GM06990 (cell line): ENCODE measurements around the gene OTUD5.
"Not testable (repeated sequence)": the region's sequence is repeated elsewhere in the genome, so short reads cannot be mapped to it uniquely, and the experiment has no call there.

Experiments used
- DNase-seq: peaks from one replicate; pipeline ENCODE4 v3.0.0-alpha.2; 2011; ENCODE audit not compliant: insufficient read length; ENCODE audit errors: extremely low read depth
- H3K27me3 ChIP-seq: replicated peaks from 2 replicates; pipeline ENCODE4 v1.6.0; 2011; ENCODE audit warnings: low read length; ENCODE audit not compliant: control insufficient read depth, insufficient read depth
- H3K36me3 ChIP-seq: 2 replicates; pipeline ENCODE4 v1.5.1; 2011; ENCODE audit warnings: low read length; ENCODE audit not compliant: control insufficient read depth, insufficient read depth
- H3K4me3 ChIP-seq: replicated peaks from 2 replicates; pipeline ENCODE4 v1.5.1; 2011; ENCODE audit warnings: low read depth, mild to moderate bottlenecking, control low read depth, low read length
- CTCF ChIP-seq: IDR thresholded peaks from 2 replicates; pipeline ENCODE4 v1.5.1; 2011; ENCODE audit warnings: low read length, control low read depth, mild to moderate bottlenecking, inconsistent platforms; ENCODE audit not compliant: insufficient read depth, poor library complexity, severe bottlenecking

The OTUD5 gene

GRCh38 chrX:48989483-48989882 lies 32.1 kb upstream of the OTUD5 start:
- DNase-seq = no peak
- Histone ChIP-seq H3K4me3 (no peak overlapping the region), H3K27me3 (no peaks in the 10 kb centered on the region), H3K36me3 (peaks cover 12% of the 10 kb centered on the region)
- TF ChIP-seq CTCF = no peak

GRCh38 chrX:48983896-48984295 lies 26.5 kb upstream of the OTUD5 start:
- Histone ChIP-seq H3K36me3 (peaks cover 13% of the 10 kb centered on the region), H3K4me3 (no peak overlapping the region), H3K27me3 (no peaks in the 10 kb centered on the region)
- TF ChIP-seq CTCF = no peak
- DNase-seq = no peak

- H3K36me3 ChIP-seq = peaks cover 13% of the 10 kb centered on the region
- DNase-seq = no peak
- no peak overlapping the region for H3K4me3 ChIP-seq
- no peak for TF ChIP-seq CTCF
- no peaks in the 10 kb centered on the region for H3K27me3 ChIP-seq
Measured at GRCh38 chrX:48983081-48983480, 25.7 kb upstream of the OTUD5 start.

- TF ChIP-seq CTCF = no peak
- no peak for DNase-seq
- Histone ChIP-seq H3K27me3 (no peaks in the 10 kb centered on the region), H3K36me3 (peaks cover 13% of the 10 kb centered on the region), H3K4me3 (no peak overlapping the region)
Measured at GRCh38 chrX:48981178-48981577, 23.8 kb upstream of the OTUD5 start.

GRCh38 chrX:48980341-48980740 lies 22.9 kb upstream of the OTUD5 start:
- peaks cover 15% of the 10 kb centered on the region for H3K36me3 ChIP-seq
- H3K4me3 ChIP-seq, DNase-seq, H3K27me3 ChIP-seq: not testable (repeated sequence)

- H3K27me3 ChIP-seq = no peaks in the 10 kb centered on the region
- no peak for DNase-seq
- no peak for TF ChIP-seq CTCF
Measured at GRCh38 chrX:48978226-48978625, 20.8 kb upstream of the OTUD5 start.

More at GRCh38 chrX:48978226-48978625, 20.8 kb upstream of the OTUD5 start:
- no peak overlapping the region for H3K4me3 ChIP-seq
- peaks cover 13% of the 10 kb centered on the region for H3K36me3 ChIP-seq
